Middle frontal gyrus (tissue), 1 donor: ENCODE results near the gene MTHFS.
"Not testable (repeated sequence)": the region's sequence is repeated elsewhere in the genome, so short reads cannot be mapped to it uniquely, and the experiment has no call there.

Source experiments
- DNase-seq: peaks from one replicate; pipeline ENCODE4 v3.0.0-alpha.2; 2015; ENCODE audit warnings: low spot score; ENCODE audit errors: extremely low spot score

The MTHFS gene

DNA sequence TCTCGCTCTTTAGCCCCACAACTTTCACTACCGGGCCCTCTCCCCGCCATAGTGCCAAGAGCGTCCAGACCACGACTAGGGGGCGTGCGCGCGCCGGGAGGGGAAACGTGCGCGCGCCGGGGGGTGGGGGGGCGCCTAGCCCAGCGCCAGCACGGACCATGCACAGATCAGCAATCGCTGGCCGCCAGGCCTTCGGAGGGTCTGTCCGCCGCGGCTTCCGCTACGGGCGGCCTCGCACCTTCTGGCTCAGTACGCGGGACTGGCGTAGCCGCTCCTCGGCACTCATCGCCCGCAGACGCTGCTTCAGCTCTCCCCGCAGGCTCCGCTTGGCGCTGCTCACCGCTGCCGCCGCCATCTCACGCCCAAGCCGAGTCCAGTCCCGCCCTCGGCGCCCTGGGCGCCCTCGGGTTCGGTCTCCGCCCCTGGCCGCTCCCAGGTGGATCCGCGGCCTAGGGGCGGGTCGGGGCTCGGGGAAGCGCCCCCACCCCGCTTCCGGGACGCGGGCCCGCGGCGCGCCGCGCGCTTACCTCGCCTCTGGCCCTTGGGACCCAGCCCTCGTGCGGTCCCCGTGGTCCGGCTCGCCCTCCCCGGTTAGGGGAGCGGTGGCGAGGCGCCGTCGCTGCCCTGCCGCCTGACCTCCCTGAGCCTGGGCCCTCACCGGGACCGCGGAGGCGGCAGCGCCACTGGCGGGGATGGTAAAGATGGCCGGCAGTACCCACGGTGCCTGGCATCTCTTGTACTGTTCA is at the start of gene MTHFS:
TSS of gene MTHFS (minus strand) at position 381 of the 746 bp plus-strand sequence. CDS start at position 355, 26 bp downstream.
- peak; percentile 74 for DNase-seq

DNA sequence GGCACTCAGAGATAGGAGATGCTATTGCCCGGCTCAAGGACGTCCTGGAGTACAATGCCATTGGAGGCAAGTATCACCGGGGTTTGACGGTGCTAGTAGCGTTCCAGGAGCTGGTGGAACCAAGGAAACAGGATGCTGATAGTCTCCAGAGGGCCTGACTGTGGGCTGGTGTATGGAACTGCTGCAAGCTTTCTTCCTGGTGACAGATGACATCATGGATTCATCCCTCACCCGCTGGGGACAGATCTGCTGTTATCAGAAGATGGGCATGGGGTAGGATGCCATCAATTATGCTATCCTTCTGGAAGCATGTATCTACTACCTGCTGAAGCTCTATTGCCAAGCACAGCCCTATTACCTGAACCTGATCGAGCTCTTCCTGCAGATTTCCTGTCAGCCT is 47.8 kb upstream of the MTHFS start:
- DNase-seq: no peak

DNA sequence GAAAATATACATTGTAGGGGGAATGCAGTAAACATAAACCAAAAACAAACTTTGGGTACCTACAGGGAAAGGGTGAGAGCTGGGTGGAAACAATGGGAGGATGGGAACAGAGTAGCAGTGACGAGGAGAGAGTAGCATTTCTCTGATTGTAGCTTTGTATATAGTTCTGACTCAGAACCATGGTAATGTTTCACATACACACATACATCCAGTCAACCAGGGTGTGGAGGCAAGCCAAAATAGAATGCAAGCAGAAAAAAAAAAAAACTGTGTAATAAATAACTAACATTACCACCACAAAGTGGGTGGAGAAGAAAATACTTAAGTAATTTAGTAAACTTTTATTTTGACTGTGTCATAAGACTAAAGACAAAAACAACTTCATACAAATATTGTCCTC is 47.0 kb upstream of the MTHFS start:
- no peak for DNase-seq

DNA sequence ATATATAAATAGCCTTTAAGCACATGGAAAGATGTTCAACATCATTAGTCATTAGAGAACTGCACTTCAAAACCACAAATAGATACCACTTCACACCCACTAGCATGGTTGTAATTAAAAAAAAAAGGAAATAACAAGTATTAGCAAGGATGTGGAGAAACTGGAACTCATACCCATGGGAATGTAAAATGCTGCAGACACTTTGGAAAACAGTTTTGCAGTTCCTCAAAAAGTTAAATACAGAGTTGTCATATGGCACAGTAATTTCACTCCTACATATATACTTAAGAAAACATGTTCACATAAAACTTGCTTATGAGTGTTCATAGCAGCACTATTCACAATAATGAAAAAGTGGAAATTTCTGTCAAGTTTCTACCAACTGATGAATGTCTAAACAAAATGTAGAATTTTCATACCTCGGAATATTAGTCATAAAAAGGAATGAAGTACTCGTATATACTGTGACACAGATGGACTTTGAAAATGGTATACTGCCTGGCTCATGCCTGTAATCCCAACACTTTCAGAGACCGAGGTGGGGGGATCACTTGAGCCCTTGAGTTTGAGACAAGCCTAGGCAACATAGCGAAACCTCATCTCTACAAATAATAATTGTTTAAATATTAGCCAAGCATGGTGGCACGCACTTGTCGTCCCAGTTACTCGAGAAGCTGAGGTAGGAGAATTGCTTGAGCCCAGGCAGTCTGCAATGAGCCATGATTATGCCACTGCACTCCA is 46.1 kb upstream of the MTHFS start:
- DNase-seq: no peak

DNA sequence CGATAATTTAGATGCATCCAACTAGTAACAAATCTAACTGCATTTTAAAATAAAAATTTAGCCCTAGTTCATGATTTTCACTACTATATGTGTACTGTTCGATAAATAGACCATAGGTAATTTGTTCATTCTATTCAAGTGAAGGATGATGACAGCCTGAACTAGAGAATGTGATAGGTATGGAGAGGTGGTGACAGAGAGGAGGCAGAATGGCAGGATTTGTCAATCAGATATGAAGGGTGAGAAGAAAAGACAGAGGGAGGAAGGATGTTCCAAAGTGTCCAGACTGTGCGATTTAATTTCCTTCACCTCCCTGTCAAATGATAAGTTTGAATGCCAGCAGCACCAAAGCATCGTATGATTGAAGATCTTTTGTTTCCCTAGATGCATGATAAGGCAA is 42.6 kb upstream of the MTHFS start:
- DNase-seq: no peak

DNA sequence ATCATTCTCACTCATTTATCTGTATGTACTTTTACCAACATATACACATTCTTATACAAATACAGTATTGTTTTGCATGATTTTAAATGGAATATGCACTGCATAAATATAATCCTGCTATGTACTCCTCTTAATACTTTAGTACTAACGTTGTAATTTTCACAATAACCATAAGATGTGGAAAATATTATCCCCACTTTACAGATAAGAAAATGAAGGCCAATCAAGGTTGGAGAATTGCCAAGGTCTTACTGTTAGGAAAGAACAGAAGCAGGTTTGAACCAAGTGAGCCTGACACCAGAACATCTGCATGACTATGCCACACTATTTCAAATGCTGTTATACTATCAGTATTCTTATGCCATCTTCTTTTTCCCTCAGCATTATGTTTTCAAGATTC is 41.3 kb upstream of the MTHFS start:
- no peak for DNase-seq

DNA sequence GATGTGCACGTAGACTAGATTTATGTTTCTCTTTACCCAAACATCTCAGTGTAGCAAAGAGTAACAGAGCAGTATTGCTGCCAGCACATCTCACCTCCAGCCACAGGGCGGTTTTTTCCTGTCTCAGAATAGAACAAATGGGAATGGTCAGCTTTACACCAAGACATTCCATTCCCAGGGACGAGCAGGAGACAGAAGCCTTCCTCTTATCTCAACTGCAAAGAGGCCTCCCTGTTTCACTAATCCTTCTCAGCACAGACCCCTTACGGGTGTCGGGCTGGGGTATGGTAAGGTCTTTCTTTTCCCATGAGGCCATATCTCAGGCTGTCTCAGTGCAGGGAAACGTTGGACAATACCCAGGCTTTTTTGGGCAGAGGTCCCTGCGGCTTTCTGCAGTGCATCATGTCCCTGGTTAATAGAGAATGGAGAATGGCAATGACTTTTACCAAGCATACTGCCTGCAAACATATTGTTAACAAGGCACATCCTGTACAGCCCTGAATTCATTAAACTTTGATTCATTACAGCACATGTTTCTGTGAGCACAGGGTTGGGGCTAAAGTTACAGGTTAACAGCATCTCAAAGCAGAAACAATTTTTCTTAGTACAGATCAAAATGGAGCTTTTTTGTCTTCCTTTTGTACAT is 38.9 kb upstream of the MTHFS start:
- not testable (repeated sequence) for DNase-seq

DNA sequence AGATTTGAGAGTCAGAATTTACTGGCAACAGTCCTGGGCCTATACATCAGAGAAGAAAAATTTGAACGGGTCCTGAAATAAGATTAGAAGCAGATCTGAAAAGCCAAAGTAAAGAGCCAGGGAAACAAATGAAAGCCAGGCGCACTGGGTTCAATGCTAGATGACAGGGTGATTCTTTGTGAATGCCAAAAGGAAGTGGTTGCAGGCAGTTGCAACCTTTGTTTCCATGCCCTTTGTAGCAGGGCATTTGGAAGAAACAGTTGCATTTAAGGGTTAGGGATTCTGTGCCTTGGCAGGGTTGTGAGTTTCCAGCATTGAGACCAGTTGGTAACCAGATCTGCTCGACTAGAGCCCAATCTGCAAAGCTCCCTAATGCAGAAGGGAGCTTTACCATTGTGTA is 36.4 kb upstream of the MTHFS start:
- no peak for DNase-seq

DNA sequence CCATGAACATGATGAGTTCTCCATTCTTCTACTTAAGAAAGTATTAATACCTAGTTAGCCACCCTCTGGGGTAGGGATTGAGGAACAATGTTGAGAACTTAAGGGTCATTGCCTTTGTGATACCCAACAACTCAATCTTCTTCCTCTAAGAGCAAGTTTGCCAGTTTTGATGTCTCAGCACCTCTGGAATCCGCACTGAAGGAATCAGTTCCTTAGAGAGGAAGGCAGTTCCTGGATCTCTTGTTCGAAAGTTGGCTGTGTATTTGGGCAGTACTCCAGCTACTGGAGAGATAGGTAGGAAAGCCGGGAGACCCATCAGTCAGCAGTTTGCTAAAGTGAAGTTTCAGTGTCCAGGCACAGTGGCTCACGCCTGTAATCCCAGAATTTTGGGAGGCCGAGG is 35.6 kb upstream of the MTHFS start:
- no peak for DNase-seq

DNA sequence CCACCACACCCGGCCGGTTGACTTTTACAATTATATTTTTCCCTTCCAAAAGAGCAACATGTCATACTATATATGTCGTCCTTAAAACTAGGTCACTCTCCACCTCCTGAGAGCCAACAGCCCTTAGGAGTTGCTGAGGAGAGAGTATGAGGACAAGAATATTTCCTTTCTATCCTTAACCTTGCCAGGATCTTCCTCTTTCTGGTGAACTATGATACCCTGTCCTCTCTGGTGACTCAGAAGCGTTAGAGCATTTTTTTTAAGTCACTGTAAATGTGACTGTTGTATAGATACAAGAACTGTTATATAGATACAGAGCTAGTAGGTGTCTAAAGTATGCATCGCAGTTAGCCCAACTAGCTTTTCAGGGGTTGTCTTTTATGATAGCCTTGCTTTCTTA is 33.7 kb upstream of the MTHFS start:
- DNase-seq: no peak

DNA sequence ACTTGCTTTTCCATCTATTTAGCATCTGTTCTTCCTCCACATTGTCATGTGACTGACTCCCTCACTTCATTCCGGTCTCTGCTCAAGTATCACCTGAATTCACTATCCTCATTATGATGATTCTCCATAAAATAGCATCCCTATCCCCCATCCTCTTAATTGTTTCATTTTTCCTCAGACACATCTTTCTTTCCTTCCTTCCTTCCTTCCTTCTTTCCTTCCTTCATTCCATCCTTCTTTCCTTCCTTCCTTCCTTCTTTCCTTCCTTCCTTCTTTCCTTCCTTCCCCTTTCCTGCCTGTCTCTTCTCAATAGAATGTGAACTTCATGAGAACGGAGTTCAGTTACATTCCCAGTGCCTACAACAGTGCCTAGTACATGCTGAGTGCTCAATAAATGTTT is 32.6 kb upstream of the MTHFS start:
- no peak for DNase-seq

DNA sequence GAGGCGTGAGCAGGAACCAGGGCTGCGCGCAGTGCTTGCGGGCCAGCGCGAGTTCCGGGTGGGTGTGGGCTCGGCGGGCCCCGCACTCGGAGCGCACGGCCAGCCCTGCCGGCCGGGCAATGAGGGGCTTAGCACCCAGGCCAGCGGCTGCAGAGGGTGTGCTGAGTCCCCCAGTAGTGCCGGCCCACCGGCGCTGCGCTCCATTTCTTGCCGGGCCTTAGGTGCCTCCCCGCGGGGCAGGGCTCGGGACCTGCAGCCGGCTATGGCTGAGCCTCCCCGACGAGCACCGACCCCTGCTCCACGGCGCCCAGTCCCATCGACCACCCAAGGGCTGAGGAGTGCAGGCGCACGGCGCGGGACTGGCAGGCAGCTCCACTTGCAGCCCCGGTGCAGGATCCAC is 29.3 kb upstream of the MTHFS start:
- DNase-seq: not testable (repeated sequence)

DNA sequence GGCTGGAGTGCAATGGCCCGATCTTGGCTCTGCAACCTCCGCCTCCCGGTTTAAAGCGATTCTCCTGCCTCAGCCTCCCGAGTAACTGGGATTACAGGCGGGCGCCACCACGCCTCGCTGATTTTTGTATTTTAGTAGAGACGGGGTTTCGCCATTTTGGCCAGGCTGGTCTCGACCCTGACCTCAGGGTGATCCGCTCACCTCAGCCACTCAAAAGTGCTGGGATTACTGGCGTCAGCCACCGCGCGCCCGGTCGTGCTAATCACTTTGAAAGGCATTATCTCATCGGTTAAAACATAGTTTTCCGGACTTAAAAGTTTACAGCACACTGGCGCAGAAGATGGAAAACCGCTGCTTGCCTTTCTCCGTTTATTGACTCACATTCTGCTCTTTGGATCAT is 27.6 kb upstream of the MTHFS start:
- DNase-seq: no peak

DNA sequence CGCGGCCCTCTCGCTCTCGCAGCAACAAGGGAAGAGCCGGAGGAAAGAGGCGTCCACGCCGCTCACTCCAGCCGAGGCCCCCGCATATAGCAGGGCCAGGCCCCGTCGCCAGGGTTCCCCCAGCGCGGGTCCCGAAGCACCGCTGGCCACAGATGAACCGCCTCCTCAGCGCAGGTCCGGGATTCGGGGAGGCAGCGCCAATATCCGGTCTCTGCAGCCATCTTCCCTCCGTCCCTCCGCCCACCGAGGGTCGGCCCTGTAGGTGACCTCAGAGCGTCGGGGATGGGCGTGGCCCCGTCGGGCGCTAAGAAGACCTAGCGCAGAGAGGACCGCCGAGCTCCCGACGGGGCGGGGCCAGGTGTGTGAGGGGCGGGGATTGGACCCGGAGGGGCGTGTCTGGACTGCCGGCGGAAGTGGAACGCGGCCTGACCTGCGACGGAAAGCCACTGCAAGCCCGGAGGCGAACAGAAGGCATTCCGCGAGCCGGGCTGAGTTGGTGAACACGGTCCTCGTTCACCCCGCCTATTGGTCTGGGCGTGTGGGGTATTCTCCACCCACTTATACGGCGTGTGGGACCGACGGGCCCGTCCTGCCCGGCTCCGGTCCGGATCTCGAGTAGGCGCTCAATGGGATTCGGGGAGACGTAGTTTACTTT is 26.8 kb upstream of the MTHFS start:
- DNase-seq: peak; percentile 64

DNA sequence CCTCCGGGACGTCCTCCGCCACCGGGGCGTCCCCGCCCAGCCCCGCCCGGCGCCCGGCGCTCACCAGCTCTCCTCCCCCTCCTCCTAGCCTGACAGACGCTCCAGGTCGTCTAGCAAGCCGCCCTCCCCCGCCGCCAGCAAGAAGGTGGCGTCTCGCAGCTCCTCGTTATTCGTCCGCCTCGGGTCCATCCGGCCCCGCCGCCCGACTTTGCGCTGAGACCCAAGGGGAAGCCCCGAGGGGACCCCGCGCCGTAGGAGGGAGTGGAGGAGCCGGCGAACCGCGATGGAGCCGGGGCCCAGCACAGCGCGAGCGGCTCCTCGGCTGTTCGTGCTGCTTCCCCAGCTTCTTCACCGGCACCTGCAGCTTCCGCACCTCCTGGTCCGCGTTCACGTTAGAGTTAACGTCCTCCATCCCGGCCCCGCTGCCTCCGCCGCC is 26.3 kb upstream of the MTHFS start:
- no peak for DNase-seq

DNA sequence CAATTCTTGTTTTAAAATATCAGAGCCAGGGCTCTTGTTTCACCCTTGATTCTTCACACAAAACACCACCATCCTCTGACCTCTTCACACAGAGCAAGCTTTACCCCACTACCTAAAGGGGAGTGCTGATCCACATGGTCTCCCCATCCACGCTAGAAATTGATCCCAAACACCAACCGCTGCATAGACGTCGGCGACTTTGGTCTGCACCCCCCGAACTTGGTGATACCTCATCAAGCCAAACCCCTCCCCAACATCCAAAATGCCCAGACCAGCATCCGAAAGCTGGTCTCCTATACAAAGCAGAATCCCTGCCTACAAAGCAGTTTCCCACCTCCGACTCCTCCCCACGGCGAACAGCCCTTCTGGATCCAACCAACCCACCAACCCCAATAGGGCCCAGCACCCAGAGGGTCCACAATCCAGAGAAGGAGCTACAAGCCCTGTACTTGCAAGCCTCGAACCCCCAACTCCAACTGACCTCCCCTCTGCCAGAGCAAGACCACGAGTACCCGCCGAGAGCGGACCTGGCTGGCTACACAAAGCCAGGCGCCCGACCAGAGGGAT is 25.8 kb upstream of the MTHFS start:
- no peak for DNase-seq

DNA sequence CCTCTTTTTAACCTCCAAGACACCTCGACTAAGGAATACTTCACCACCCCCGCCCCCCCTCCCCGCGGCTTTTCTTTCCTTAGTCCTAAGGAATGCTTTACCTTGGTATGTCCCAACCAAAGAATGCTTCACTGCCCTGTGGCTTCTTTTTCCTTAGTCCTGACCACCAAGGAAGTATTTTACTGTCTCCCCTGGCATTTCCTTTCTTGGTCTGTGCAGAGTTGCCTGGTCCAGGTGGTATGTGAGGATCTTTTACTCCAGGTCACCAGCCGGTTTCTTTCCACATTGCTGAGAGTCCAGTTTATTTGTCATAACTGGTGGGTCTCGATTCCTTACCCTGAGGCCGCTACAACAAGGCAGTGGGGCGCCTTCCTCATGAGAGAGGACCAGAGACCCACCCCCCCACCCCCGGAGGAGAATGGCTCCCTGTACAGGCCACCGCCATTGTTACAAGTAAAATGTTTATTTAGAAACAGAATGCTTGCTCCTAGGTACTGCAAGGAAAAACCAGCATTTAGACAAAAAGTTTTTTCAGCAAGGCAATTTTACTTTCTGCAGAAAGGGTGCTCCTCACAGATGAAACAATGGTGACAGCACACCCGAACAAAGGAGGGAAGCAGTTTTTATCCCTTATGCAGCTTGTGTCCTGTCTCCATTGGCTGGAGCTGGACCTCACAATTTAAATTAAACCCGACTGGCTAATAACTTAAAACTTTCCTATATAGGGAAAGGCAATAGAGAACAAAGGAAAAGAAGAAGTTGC is 23.1 kb upstream of the MTHFS start:
- no peak for DNase-seq

DNA sequence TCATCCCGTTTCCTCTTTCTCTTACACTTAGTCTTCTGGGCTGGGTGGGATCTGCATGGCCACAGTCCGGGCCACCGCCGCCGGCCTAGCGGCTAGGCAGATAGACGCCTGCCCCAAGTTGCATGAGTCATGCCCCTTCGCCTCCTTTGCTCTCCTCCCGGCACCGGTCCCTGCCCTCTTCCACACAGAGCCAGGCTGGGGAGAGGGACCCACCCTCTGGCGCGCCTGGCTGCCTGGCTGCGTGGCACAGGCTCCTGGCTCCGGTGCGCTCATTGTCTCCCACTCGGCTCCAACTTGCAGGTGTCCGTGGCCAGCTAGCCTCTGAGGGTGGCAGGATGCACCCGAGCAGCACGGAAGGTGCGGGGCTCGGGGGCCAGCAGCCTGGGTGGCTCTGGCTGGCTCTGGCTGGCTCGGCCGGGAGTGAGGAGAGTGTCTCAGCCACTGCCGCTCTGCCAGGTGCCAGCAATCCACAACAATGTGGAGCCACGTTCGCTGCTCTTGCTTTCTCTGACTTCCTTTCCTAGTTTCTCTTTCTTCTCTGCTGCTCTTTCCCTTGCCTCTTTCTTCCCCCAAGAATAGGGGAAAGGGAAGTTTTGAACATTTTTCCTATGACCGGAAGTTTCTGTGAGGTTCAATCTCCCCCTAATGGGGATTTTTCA is 22.4 kb upstream of the MTHFS start:
- DNase-seq: no peak

DNA sequence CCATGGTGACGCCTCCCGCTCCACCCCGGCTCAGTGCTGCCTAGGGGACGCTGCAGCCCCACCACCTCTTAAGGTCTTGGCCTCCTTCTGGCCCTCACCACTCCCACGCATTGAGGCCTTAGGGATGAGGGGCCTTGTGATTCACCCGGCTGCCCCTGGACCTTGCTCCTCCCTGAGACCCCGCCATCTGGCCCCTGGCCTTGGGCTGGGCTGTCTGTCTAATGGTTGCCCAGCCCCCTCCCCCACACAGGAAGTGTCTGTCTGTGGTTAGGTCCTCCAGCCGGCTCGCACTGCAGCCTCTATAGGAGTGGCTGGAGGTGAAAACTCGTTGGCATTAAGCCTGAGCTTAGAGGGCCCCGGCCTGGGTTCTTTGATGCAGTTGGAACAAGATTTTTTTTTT is 21.5 kb upstream of the MTHFS start:
- DNase-seq: no peak

DNA sequence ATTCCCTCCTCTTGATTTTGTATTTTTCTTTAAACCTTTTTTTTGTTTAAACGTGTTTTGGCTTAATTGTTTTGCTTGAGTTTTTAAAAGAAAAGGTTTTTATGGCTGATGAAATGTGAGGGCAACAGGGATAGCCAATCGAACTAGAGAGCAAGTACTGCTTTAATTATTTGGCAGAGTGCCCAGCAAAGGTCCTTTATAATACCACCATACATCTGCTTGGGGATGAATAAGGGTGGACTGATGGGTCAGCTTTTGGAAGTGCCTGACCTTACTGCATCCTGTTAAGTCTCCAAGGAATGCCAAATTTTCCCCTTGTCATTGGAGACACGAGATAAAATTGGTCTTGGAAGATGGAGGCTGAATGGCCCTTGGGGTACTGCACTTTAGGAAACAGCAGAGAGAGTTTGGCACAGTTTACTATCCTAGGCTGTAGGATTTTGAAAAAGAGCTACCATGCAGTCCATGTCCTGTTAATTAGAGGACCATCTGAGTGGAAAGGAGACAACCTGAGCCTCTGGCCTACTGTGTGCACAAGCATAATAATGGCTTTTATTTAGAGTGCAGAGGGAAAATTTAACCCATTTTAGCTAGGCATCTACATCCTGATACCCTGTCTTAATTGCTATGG is 19.8 kb upstream of the MTHFS start:
- DNase-seq: no peak
